OCI-LY3 (cell line): ENCODE data around the gene QSOX2.

Experiments
- H2AFZ ChIP-seq: fragments of 200-600, 300-600 bp; shearing (Covaris generic); 2 replicates; pipeline ENCODE4 v1.6.0; 2014; ENCODE audit warnings: antibody characterized with exemption, low read depth, low read length
- H3K27ac ChIP-seq: fragments of 200-600, 300-600 bp; sonication (generic); 2 replicates; pipeline ENCODE4 v1.5.1; 2014; ENCODE audit warnings: mild to moderate bottlenecking, low read length, moderate library complexity, mixed read lengths
- H3K27me3 ChIP-seq: fragments of 200-600, 300-600 bp; sonication (generic); 2 replicates; pipeline ENCODE4 v1.6.1; 2014; ENCODE audit warnings: low read depth, low read length, mixed read lengths
- H3K36me3 ChIP-seq: fragments of 200-600, 300-600 bp; sonication (generic); replicated peaks from 2 replicates; pipeline ENCODE3; 2014; ENCODE audit warnings: low read depth, low read length, mixed read lengths
- H3K4me1 ChIP-seq: fragments of 300-600, 200-600 bp; sonication (generic); 2 replicates; pipeline ENCODE4 v1.6.1; 2014; ENCODE audit warnings: low read length, mixed read lengths
- H3K4me2 ChIP-seq: fragments of 200-600, 300-600 bp; sonication (generic); 2 replicates; pipeline ENCODE4 v1.6.1; 2014; ENCODE audit warnings: low read length, mixed read lengths
- H3K4me3 ChIP-seq: fragments of 300-600, 200-600 bp; sonication (generic); 2 replicates; pipeline ENCODE4 v1.5.1; 2014; ENCODE audit warnings: antibody characterized with exemption, mild to moderate bottlenecking, low read length, moderate library complexity
- H3K79me2 ChIP-seq: fragments of 300-600, 200-600 bp; shearing (Covaris generic); 2 replicates; pipeline ENCODE4 v1.6.1; 2014; ENCODE audit warnings: mild to moderate bottlenecking, low read length, mixed read lengths
- H3K9ac ChIP-seq: fragments of 300-600, 200-600 bp; shearing (Covaris generic); 2 replicates; pipeline ENCODE4 v1.6.0; 2014; ENCODE audit warnings: mild to moderate bottlenecking, low read length, moderate library complexity
- H3K9me3 ChIP-seq: fragments of 200-600, 300-600 bp; shearing (Covaris generic); 2 replicates; pipeline ENCODE4 v1.6.1; 2014; ENCODE audit warnings: low read length, mixed read lengths; ENCODE audit not compliant: insufficient read depth
- H4K20me1 ChIP-seq: fragments of 200-600, 300-600 bp; sonication (generic); 2 replicates; pipeline ENCODE4 v1.6.1; 2016; ENCODE audit warnings: low read length, mixed read lengths; ENCODE audit not compliant: insufficient read depth
- CTCF ChIP-seq: fragments of 200-600, 300-600 bp; sonication (generic); IDR thresholded peaks from 2 replicates; pipeline ENCODE4 v1.5.1; 2014; ENCODE audit warnings: antibody characterized with exemption, low read length, low read depth
- EZH2phosphoT487 ChIP-seq: fragments of 200-600 bp; shearing (Covaris generic); IDR thresholded peaks from 2 replicates; pipeline ENCODE4 v1.6.1; 2018; ENCODE audit warnings: antibody characterized with exemption, mixed run types, low read depth

QSOX2 gene

GRCh38 chr9:136226680-136227407 lies 18.8 kb downstream of the QSOX2 start:
- H2AFZ ChIP-seq: no peak overlapping the region
- H3K4me1 ChIP-seq: peaks cover 19% of the 10 kb centered on the region
- H3K9ac ChIP-seq: no peak overlapping the region
- H3K4me2 ChIP-seq: no peak overlapping the region
- no peak overlapping the region; the same call in 1 of the 2 replicates for H3K27ac ChIP-seq
- no peak for TF ChIP-seq CTCF
- no peak for TF ChIP-seq EZH2phosphoT487
- H3K27me3 ChIP-seq: no peaks in the 10 kb centered on the region
- peaks cover 18% of the 10 kb centered on the region for H3K36me3 ChIP-seq
- peaks cover 85% of the 10 kb centered on the region for H3K79me2 ChIP-seq
- no peaks in the 10 kb centered on the region; the same call in 1 of the 2 replicates for H3K9me3 ChIP-seq
- H3K4me3 ChIP-seq: no peak overlapping the region
- H4K20me1 ChIP-seq: peaks cover 34% of the 10 kb centered on the region

DNA sequence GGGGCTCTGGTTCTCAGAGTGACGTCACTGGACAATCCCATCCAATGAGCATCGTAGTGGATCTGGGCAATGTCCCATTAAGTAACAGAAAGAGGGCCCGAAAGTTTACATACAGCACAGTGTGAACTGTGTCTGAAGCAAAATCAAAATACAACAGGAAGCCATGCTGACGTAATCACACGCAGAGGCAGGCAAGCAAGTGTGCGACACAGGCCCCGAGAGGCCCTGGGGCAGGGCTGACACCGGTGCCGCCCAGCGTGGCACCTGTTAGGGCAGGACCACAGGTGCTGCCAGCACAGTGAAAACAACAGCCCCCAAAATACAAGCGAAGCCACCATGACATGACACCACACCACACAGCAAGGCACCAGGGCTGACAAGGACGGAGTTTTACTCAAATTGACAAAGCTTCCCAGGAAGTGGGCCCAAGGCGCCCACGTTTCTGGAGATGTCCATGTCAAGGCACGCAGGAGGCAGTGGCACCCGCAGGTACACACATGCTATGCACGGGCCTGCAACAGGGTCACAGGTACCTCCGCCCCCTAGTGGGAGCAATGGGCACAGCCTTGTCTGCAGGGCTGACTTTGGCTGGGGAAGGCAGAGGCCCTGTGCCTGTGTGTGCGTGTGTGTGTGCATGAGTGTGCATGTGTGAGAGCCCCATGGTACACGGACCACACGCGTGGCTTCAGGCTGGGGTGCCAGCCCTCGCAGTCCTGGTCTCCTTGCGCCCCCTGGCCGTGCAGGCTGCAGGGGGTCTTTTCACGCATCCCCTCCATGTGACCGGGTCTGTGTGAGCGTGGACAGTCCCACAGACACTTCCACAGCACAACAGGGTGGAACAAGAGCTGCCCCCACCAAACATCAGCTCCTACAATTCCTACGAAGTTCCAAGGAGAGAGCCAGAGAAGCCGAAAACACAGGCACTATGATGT lies 19.6 kb downstream of the QSOX2 start:
- Histone ChIP-seq H3K4me1 (peaks cover 19% of the 10 kb centered on the region), H3K79me2 (peaks cover 87% of the 10 kb centered on the region), H3K27ac (peak overlapping the region; percentile 60; the same call in 1 of the 2 replicates), H3K4me2 (peak overlapping the region; percentile 71), H3K36me3 (peaks cover 20% of the 10 kb centered on the region), H3K9me3 (no peaks in the 10 kb centered on the region; the same call in 1 of the 2 replicates), H2AFZ (no peak overlapping the region), H3K27me3 (no peaks in the 10 kb centered on the region), H3K9ac (peak overlapping the region; percentile 21), H3K4me3 (peak overlapping the region; percentile 51), H4K20me1 (peaks cover 32% of the 10 kb centered on the region)
- TF ChIP-seq CTCF (peak; percentile 88), EZH2phosphoT487 (no peak)

GRCh38 chr9:136225366-136225747 lies 20.3 kb downstream of the QSOX2 start:
- Histone ChIP-seq H2AFZ (no peak overlapping the region), H3K27me3 (no peaks in the 10 kb centered on the region), H3K4me1 (peaks cover 19% of the 10 kb centered on the region), H3K9ac (peak overlapping the region; percentile 21; the same call in 1 of the 2 replicates), H3K4me3 (peak overlapping the region; percentile 51), H3K79me2 (peaks cover 80% of the 10 kb centered on the region), H3K36me3 (peaks cover 20% of the 10 kb centered on the region), H4K20me1 (peaks cover 26% of the 10 kb centered on the region), H3K27ac (peak overlapping the region; percentile 60; the same call in 1 of the 2 replicates), H3K4me2 (peak overlapping the region; percentile 71), H3K9me3 (no peaks in the 10 kb centered on the region; the same call in 1 of the 2 replicates)
- TF ChIP-seq CTCF (no peak), EZH2phosphoT487 (no peak)
